CD4-positive, alpha-beta T cell (primary cell): ENCODE data around the gene NDFIP2. TPM values are rescaled to one million over a fixed set of nuclear protein-coding genes. Genes with fewer than 3 reads are reported as not detected.

Experiments used
- ATAC-seq: fragments of 200-7000 bp; cut with Tn5 transposase; one replicate; pipeline ENCODE4 v1.10.0; 2022; ENCODE audit warnings: mild to moderate bottlenecking; ENCODE audit not compliant: poor library complexity
- CTCF ChIA-PET: fragments of 350-600 bp; sonication (Branson Sonifier 250); formaldehyde crosslinking; loops from one replicate; lab custom pipeline; 2021; ENCODE audit warnings: antibody characterized with exemption, inconsistent platforms; lab: Charles Lee
- POLR2A ChIA-PET: fragments of 350-600 bp; sonication (Branson Sonifier 250); formaldehyde crosslinking; loops from one replicate; lab custom pipeline; 2021; ENCODE audit warnings: antibody characterized with exemption, inconsistent platforms; lab: Charles Lee
- DNase-seq, 14 experiments: peaks; one replicate each; pipeline ENCODE4 v3.0.0-alpha.2; 2013 to 2020; ENCODE audit warnings: mixed read lengths in 2 of 14
- H3K27ac ChIP-seq, 2 donors: one replicate each; pipeline versions ENCODE4 v1.5.1 to v1.7.0; 2013; ENCODE audit warnings: low read length in 2 of 2, low read depth in 1 of 2, mild to moderate bottlenecking in 1 of 2
- H3K27me3 ChIP-seq, 2 experiments: 1 replicate in 1 of 2; 2 replicates in 1 of 2; pipeline versions ENCODE4 v1.6.1 to v1.7.0; 2013; ENCODE audit warnings: low read length in 2 of 2, control low read depth in 1 of 2, mild to moderate bottlenecking in 1 of 2, moderate library complexity in 1 of 2; ENCODE audit not compliant: insufficient read depth in 2 of 2, control insufficient read depth in 1 of 2
- H3K36me3 ChIP-seq: one replicate; pipeline ENCODE4 v1.6.1; 2013; ENCODE audit warnings: low read length, control low read depth; ENCODE audit not compliant: insufficient read depth
- H3K4me1 ChIP-seq: one replicate; pipeline ENCODE4 v1.6.1; 2013; ENCODE audit warnings: low read length, control low read depth; ENCODE audit not compliant: insufficient read depth
- H3K4me3 ChIP-seq: one replicate; pipeline ENCODE4 v1.5.1; 2013; ENCODE audit warnings: mild to moderate bottlenecking, low read length, moderate library complexity
- H3K9me3 ChIP-seq, 2 experiments: 1 replicate in 1 of 2; 2 replicates in 1 of 2; pipeline versions ENCODE4 v1.6.1 to v1.7.0; 2013; ENCODE audit warnings: low read length in 2 of 2, mild to moderate bottlenecking in 2 of 2, control low read depth in 1 of 2, moderate library complexity in 1 of 2; ENCODE audit not compliant: control insufficient read depth in 1 of 2, insufficient read depth in 1 of 2
- H3K27ac Mint-ChIP-seq: one replicate; pipeline ENCODE4 v1.8.0; 2020; ENCODE audit warnings: mixed read lengths
- H3K27me3 Mint-ChIP-seq: one replicate; pipeline ENCODE4 v1.8.0; 2021; ENCODE audit warnings: mixed read lengths
- H3K36me3 Mint-ChIP-seq: one replicate; pipeline ENCODE4 v1.8.0; 2021; ENCODE audit warnings: low read depth, mixed read lengths
- H3K4me1 Mint-ChIP-seq: one replicate; pipeline ENCODE4 v1.8.0; 2021; ENCODE audit warnings: low read depth, mixed read lengths
- H3K4me3 Mint-ChIP-seq: one replicate; pipeline ENCODE4 v1.8.0; 2020; ENCODE audit warnings: mild to moderate bottlenecking, mixed read lengths
- H3K9me3 Mint-ChIP-seq: one replicate; pipeline ENCODE4 v1.8.0; 2020; ENCODE audit warnings: mixed read lengths
- CTCF ChIP-seq: fragments of 200-600 bp; IDR thresholded peaks from one replicate; pipeline ENCODE4 v1.8.0; 2022; ENCODE audit warnings: antibody characterized with exemption, mild to moderate bottlenecking
- intact Hi-C, 2 experiments: fragments of 100-400 bp; cut with DNase I in 1 of 2; cut with micrococcal nuclease in 1 of 2; formaldehyde crosslinking; loops; one replicate each; pipeline versions ENCODE4 v1.15.1 to v1.9.0; 2023 to 2025; cut with DNase I, micrococcal nuclease
- total RNA-seq, 174 experiments: library from RNA in 2 of 174; stranded (reverse) in 2 of 174; gene quantifications; one replicate each; pipeline ENCODE4 v1.2.3 and lab custom pipeline; 2021 to 2026

The NDFIP2 gene
- total RNA-seq, 2 experiments from 2014 or later = 3.2 to 3.4 TPM

GRCh38 chr13:79458436-79458835, 22.5 kb upstream of the NDFIP2 start:
- no peaks in the 10 kb centered on the region for H3K4me1 ChIP-seq
- H3K36me3 ChIP-seq = no peaks in the 10 kb centered on the region
- no peaks in the 10 kb centered on the region for H3K9me3 Mint-ChIP-seq
- no peaks in the 10 kb centered on the region for H3K27me3 ChIP-seq
- ATAC-seq = no peak
- no peaks in the 10 kb centered on the region for H3K36me3 Mint-ChIP-seq
- POLR2A ChIA-PET = no interaction called here
- no peak overlapping the region for H3K4me3 Mint-ChIP-seq
- intact Hi-C loops = no loop called here
- DNase-seq = no peak
- no peak for TF ChIP-seq CTCF
- CTCF ChIA-PET = interaction anchor here (1.1 to 1.8 kb wide), 3 partner anchors 35 to 70 kb away, joined by 3 to 4 read pairs (median 4); no protein-coding TSS in a partner anchor
- H3K4me3 ChIP-seq = no peak overlapping the region
- H3K4me1 Mint-ChIP-seq = peaks cover 5% of the 10 kb centered on the region
- H3K27ac Mint-ChIP-seq = no peak overlapping the region
- no peaks in the 10 kb centered on the region for H3K27me3 Mint-ChIP-seq
- no peak overlapping the region for H3K27ac ChIP-seq
- H3K9me3 ChIP-seq = no peaks in the 10 kb centered on the region

GRCh38 chr13:79459906-79460305, 21.0 kb upstream of the NDFIP2 start:
- Histone ChIP-seq H3K4me1 (no peaks in the 10 kb centered on the region), H3K4me3 (no peak overlapping the region), H3K27me3 (no peaks in the 10 kb centered on the region), H3K36me3 (no peaks in the 10 kb centered on the region), H3K27ac (no peak overlapping the region), H3K9me3 (no peaks in the 10 kb centered on the region)
- no peaks in the 10 kb centered on the region for H3K36me3 Mint-ChIP-seq
- intact Hi-C loops = no loop called here
- ChIA-PET POLR2A (no interaction called here), CTCF (interaction anchor here (1.0 kb wide), 1 partner anchor 36 kb away, joined by 3 read pairs; no protein-coding TSS in a partner anchor)
- H3K27me3 Mint-ChIP-seq = no peaks in the 10 kb centered on the region
- ATAC-seq (no peak), DNase-seq (no peak)
- H3K27ac Mint-ChIP-seq = no peak overlapping the region
- H3K9me3 Mint-ChIP-seq = no peaks in the 10 kb centered on the region
- no peak overlapping the region for H3K4me3 Mint-ChIP-seq
- H3K4me1 Mint-ChIP-seq = peaks cover 5% of the 10 kb centered on the region
- no peak for TF ChIP-seq CTCF

GRCh38 chr13:79462895-79463294, 18.1 kb upstream of the NDFIP2 start:
- Histone ChIP-seq H3K36me3 (no peaks in the 10 kb centered on the region), H3K4me3 (no peak overlapping the region), H3K4me1 (no peaks in the 10 kb centered on the region), H3K9me3 (no peaks in the 10 kb centered on the region), H3K27ac (no peak overlapping the region), H3K27me3 (no peaks in the 10 kb centered on the region)
- Mint-ChIP-seq H3K4me3 (no peak overlapping the region), H3K4me1 (peaks cover 2% of the 10 kb centered on the region), H3K27ac (no peak overlapping the region), H3K27me3 (no peaks in the 10 kb centered on the region), H3K9me3 (no peaks in the 10 kb centered on the region), H3K36me3 (no peaks in the 10 kb centered on the region)
- ATAC-seq (no peak), DNase-seq (no peak)
- ChIA-PET CTCF (no interaction called here), POLR2A (no interaction called here)
- no peak for TF ChIP-seq CTCF
- intact Hi-C loops = no loop called here
